ENCODE results near the gene IPO9. TPM values are rescaled to one million over a fixed set of nuclear protein-coding genes. Genes with fewer than 3 reads are reported as not detected.

Gene IPO9
- total and polyA plus RNA-seq, 10 of the 15 experiments (the other 5 are each of a cell fraction or from before 2014, with no cell fraction given) = 19.1 to 77.3 (median 34.1) TPM

DNA sequence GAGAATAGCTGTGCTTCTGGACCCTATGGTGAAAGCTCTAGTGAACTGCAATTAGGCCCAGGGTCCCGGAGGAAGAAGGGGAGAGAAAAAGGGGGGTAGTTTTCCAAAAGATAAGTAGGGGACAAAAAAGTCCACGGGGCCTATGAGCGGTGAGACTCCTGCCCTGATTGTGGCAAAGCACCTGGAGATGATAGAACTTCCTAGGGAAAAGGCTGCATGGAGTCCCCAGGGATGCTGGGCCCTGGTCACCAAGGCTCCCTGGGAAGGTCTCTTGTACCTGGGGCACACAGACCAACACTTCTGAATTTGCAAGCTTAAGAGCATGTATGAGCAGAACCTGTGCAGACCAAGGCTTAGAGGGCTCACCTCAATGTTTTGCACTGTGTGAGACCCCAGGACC lies 54.3 kb downstream of the IPO9 start:
- ATAC-seq (no peak), FAIRE-seq (no peak), DNase-seq (ENCODE audit: low read depth, low spot score) (no peak)
- Histone ChIP-seq H3K36me3 (ENCODE audit: control insufficient read depth in 2 of 2, insufficient read depth in 2 of 2, low read length in 1 of 2) (no peaks in the 10 kb centered on the region), H3K4me1 (ENCODE audit: control insufficient read depth, insufficient read depth, low read length) (peaks cover 5% of the 10 kb centered on the region; the same call in 1 of the 2 replicates), H3K4me3 (no peak overlapping the region), H3K9ac (ENCODE audit: control insufficient read depth, insufficient read depth, low read length) (no peak overlapping the region), H4K20me1 (ENCODE audit: control insufficient read depth, insufficient read depth) (no peaks in the 10 kb centered on the region), H3K27me3 (replicated peaks in 1 of 2; ENCODE audit: control insufficient read depth in 2 of 2, insufficient read depth in 2 of 2, low read length in 1 of 2) (peaks cover 0 to 4% of the 10 kb centered on the region in 2 experiments; a peak in 2 of 4 replicates), H3K9me3 (replicated peaks; ENCODE audit: control insufficient read depth, insufficient read depth, low read length) (no peaks in the 10 kb centered on the region), H3K4me2 (ENCODE audit: control insufficient read depth, insufficient read depth) (no peak overlapping the region), H2AFZ (ENCODE audit: control insufficient read depth, low read depth, low read length) (no peak overlapping the region), H3K27ac (ENCODE audit: control insufficient read depth, insufficient read depth) (no peak overlapping the region), H3K79me2 (ENCODE audit: control insufficient read depth, insufficient read depth, low read length) (no peaks in the 10 kb centered on the region)
- 69% methylated on average over 3 of the region's 3 CpGs for WGBS (ENCODE audit: insufficient coverage, insufficient replicate concordance, low lambda C conversion rate, missing lambda C conversion rate)
- RAD21 ChIA-PET (ENCODE audit: unreplicated experiment) = interaction anchor here (1.2 kb wide), 2 partner anchors 90 to 237 kb away, joined by 3 to 6 read pairs; no protein-coding TSS in a partner anchor
- no TSS peak for BruUV-seq (replicated peaks)
- in situ Hi-C loops (cut with MboI) = no loop called here
- no peak for TF ChIP-seq ZNF207 (IDR thresholded peaks at IDR 0.05; ENCODE audit: borderline replicate concordance)
- TF ChIP-seq USF2 (IDR thresholded peaks at IDR 0.05; ENCODE audit: borderline replicate concordance, low read depth, low read length) = no peak
- no peak for TF ChIP-seq SREBF2 (IDR thresholded peaks at IDR 0.05; ENCODE audit: low read length)
- TF ChIP-seq CUX1 (IDR thresholded peaks at IDR 0.05; ENCODE audit: insufficient replicate concordance, low read depth, low read length) = no peak
- TF ChIP-seq TBL1XR1 (IDR thresholded peaks at IDR 0.05; ENCODE audit: low read depth, low read length) = no peak
- TF ChIP-seq RAD51 (IDR thresholded peaks at IDR 0.05) = no peak
- TF ChIP-seq JUNB (IDR thresholded peaks at IDR 0.05) = no peak
- TF ChIP-seq, protein P1, sequence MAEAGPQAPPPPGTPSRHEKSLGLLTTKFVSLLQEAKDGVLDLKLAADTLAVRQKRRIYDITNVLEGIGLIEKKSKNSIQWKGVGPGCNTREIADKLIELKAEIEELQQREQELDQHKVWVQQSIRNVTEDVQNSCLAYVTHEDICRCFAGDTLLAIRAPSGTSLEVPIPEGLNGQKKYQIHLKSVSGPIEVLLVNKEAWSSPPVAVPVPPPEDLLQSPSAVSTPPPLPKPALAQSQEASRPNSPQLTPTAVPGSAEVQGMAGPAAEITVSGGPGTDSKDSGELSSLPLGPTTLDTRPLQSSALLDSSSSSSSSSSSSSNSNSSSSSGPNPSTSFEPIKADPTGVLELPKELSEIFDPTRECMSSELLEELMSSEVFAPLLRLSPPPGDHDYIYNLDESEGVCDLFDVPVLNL (IDR thresholded peaks at IDR 0.05; ENCODE audit: low read depth, low read length) = no peak
- TF ChIP-seq BACH1 (IDR thresholded peaks at IDR 0.05; ENCODE audit: borderline replicate concordance) = no peak
- TF ChIP-seq BRCA1 (IDR thresholded peaks at IDR 0.05; ENCODE audit: low read depth, low read length) = no peak
- TF ChIP-seq, protein P2, sequence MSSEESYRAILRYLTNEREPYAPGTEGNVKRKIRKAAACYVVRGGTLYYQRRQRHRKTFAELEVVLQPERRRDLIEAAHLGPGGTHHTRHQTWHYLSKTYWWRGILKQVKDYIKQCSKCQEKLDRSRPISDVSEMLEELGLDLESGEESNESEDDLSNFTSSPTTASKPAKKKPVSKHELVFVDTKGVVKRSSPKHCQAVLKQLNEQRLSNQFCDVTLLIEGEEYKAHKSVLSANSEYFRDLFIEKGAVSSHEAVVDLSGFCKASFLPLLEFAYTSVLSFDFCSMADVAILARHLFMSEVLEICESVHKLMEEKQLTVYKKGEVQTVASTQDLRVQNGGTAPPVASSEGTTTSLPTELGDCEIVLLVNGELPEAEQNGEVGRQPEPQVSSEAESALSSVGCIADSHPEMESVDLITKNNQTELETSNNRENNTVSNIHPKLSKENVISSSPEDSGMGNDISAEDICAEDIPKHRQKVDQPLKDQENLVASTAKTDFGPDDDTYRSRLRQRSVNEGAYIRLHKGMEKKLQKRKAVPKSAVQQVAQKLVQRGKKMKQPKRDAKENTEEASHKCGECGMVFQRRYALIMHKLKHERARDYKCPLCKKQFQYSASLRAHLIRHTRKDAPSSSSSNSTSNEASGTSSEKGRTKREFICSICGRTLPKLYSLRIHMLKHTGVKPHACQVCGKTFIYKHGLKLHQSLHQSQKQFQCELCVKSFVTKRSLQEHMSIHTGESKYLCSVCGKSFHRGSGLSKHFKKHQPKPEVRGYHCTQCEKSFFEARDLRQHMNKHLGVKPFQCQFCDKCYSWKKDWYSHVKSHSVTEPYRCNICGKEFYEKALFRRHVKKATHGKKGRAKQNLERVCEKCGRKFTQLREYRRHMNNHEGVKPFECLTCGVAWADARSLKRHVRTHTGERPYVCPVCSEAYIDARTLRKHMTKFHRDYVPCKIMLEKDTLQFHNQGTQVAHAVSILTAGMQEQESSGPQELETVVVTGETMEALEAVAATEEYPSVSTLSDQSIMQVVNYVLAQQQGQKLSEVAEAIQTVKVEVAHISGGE (CRISPR knock-in tag; IDR thresholded peaks at IDR 0.05) = no peak
- no peak for TF ChIP-seq BCL3 (IDR thresholded peaks at IDR 0.05; ENCODE audit: borderline replicate concordance, insufficient read depth, low read depth, low read length, poor library complexity, severe bottlenecking)
- POLR2A ChIA-PET = no interaction called here
- CTCF ChIA-PET = interaction anchor here (1.0 to 9.1 kb wide), 3 partner anchors 10 to 91 kb away, joined by 3 to 99 read pairs (median 3); no protein-coding TSS in a partner anchor
- intact Hi-C loops (cut with micrococcal nuclease; ENCODE audit: unreplicated experiment) = no loop called here
- SMC1A ChIA-PET (ENCODE audit: uncharacterized antibody, unreplicated experiment) = interaction anchor here (1.2 to 2.2 kb wide), 4 partner anchors 11 to 90 kb away, joined by 3 to 8 read pairs (median 6); no protein-coding TSS in a partner anchor

Data from GM12878 (cell line).